HG03139 (cell line): ENCODE results near the gene KRTAP5-2.

Experiments used
- ATAC-seq: cut with Tn5 transposase; IDR thresholded peaks from one replicate; pipeline ENCODE4 v1.9.1; 2021; ENCODE audit not compliant: unreplicated experiment

KRTAP5-2 gene

DNA sequence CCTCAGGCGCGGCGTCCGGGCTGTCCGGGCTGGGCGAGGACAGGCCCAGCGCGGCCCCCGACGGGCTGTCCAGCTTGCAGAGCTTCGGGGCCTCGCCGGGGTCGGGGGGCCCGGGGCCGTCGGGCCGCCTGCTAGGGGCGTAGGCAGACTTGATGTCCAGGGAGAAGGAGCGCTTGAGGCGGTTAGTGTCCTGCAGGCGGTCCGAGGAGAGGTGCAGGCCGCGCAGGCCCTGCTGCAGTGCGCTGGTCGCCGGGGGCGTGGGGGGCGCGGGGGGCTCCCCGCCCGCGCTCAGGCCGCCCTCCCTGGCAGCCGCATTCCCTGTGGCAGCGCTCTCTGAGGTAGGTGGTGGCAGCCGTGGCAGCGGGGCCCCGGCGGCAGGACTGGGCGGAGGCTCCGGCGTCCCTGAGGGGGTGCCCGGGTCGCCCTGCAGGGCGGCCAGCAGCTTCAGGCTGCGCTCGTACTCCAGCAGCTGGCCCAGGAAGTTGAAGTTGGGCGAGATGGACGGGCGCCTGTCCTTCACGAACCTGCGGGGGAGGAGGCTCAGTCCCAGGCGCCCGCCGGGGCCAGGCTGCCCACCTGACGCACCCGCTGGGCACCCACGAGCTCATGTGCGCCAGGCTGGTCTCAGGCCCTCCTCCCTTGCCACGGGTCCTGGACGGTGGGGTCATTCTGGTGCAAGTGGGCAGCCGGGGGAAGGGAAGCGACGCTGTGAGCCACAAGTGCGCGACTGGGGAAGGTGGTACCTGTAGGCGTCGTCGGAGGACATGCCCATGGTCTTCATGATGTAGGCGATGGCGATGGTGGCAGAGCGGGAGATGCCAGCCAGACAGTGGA, 40.8 kb downstream of the KRTAP5-2 start:
- ATAC-seq = no peak

DNA sequence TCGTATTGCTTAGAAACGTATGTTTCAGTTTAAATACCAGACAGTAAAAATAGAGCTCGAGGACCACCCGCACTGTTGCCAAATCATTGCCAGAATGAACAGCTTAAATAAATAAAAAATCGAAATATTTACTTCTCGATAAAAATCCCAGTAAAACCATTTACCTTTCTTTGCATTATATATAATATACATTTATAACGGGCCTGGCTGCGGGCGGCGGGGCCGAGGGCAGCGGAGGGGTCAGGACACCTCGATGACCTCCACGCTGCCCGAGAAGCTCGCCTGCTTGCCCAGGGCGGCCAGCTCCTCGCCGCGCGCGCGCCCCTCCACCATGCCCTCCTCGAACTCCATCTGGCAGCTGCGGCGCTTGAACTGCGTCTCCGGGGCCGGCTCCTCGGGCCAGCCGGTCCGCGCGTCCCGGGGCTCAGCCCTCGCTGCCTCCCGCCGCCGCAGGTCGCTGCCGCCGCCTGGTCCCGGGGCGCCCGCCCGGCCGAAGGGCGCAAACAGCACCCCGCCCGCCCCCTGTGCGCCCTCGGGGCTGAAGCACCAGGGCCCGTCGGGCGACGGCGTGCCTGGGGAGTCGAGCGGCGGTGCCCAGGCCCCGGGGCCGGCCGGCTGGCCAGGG, 41.7 kb downstream of the KRTAP5-2 start:
- no peak for ATAC-seq

DNA sequence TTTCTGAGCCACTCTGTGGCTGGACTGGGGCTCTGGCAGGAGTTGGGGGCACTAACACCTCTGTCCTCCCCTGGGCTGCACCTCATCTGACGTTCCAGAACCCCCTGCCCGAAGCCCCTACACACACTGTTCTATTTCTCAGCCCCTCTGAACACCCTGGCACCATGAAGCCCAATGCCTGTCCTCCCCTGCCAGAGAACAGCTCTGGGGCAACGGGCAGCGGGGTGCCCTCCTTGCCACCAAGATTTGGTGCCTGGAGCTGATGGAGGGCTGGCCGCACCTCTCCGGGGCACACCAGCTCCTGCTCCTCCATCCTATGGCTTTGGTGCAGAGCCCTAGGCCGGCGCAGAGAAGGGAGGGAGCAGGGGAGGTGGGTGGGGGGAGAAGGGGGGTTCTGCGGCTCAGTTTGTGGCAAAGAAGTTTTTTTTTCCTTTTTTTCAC, 42.4 kb downstream of the KRTAP5-2 start:
- ATAC-seq = no peak

DNA sequence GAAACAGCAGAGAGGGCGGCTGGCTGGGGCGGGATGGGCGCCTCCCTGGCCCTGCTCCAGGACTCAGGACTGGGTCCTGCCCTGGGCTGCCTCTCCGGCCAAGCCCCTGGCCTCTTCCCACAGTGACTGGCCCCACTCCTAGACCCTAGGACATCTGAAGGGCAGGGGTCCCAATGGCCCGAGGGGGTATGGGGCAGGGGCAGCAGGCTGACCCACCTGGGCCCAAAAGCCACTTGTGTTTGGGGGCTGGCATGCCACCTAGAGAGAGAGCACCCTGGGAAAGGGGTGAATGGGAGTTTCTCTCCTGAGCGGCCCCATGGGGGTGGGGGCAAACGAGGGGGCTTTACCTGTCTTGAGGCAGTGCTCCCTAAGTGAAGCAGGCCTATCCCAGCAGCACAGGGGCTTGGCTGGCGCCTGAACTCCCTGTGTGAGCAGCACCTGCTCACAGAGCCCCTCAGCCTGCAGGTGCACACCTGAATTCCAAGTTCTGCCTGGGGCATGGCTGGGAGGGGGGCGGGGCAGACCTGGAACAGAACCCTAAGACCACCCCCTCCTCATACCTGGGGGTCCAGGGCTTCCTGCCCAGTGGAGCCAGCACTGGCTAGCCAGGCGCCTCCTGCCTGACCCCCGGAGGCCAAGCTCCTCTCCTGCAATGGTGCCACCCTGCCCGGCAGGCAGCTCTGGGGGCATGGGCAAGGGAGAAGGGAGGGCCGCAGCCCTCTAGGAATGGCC, 42.9 kb downstream of the KRTAP5-2 start:
- no peak for ATAC-seq

GRCh38 chr11:1553808-1554594, 44.1 kb downstream of the KRTAP5-2 start:
- ATAC-seq = no peak

- ATAC-seq = no peak
Observed at GRCh38 chr11:1549338-1550330, 48.5 kb downstream of the KRTAP5-2 start.

GRCh38 chr11:1548221-1549070, 49.6 kb downstream of the KRTAP5-2 start:
- ATAC-seq = no peak

DNA sequence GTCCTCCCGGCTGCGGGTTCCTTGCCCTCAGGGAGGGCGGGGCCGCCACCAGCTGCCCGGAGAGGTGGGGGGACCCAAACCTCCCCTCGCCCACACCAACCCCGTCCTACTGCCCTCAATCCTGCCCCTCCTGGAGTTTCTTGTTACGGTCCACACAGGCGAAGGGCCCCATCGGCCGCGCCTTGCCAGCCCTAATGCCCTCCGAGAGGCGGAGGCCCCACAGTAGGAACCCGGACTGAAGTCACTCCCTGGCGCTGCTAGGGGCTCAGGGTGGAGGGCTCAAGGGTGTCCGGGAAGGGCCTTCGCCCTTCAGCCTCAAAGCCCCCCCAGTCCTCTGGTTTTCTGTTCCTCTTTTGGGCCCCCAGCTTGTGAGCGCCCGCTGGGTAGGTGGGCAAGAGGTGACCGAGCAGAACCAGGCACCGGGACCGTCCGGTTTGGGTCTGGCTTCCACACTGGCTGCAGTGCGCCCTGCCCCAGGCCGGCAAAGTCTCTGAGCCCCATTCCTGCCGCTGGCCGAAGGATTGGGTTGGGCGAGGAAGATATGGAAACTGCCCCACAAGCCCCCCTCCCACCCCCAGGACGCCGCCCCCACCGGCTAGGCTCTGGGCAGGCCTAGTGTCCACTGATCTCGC, 50.5 kb downstream of the KRTAP5-2 start:
- no peak for ATAC-seq
